Neural cell (in vitro differentiated cells): Measurements from ENCODE around the gene EYA4. TPM values are rescaled to one million over a fixed set of nuclear protein-coding genes. Genes with fewer than 3 reads are reported as not detected.

Experiments
- H2AFZ ChIP-seq: fragments of 200-600, 300-800 bp; sonication (generic), shearing (Covaris generic); 2 replicates; pipeline ENCODE4 v1.6.0; 2014; ENCODE audit warnings: low read depth, mild to moderate bottlenecking, antibody characterized with exemption, low read length, moderate library complexity
- H3F3A ChIP-seq: fragments of 200-600 bp; shearing (Covaris generic); 2 replicates; pipeline ENCODE4 v1.6.1; 2016; ENCODE audit warnings: mild to moderate bottlenecking, moderate library complexity, mixed read lengths, antibody characterized with exemption, low read length; ENCODE audit not compliant: insufficient read depth, poor library complexity, severe bottlenecking
- H3K27ac ChIP-seq: fragments of 200-600, 300-800 bp; sonication (generic), shearing (Covaris generic); 2 replicates; pipeline ENCODE4 v1.5.1; 2014; ENCODE audit warnings: mild to moderate bottlenecking, low read length, moderate library complexity
- H3K27me3 ChIP-seq: fragments of 300-800, 200-600 bp; sonication (generic), shearing (Covaris generic); 2 replicates; pipeline ENCODE4 v1.6.0; 2014; ENCODE audit warnings: mild to moderate bottlenecking, low read depth, low read length, moderate library complexity; ENCODE audit not compliant: insufficient read depth
- H3K36me3 ChIP-seq: fragments of 300-800, 200-600 bp; sonication (generic), shearing (Covaris generic); 2 replicates; pipeline ENCODE4 v1.5.1; 2014; ENCODE audit warnings: mild to moderate bottlenecking, antibody characterized with exemption, low read length, moderate library complexity; ENCODE audit not compliant: insufficient read depth
- H3K4me2 ChIP-seq: fragments of 300-800, 200-600 bp; sonication (generic), shearing (Covaris generic); 2 replicates; pipeline ENCODE4 v1.6.0; 2014; ENCODE audit warnings: mild to moderate bottlenecking, low read length
- H3K4me3 ChIP-seq: fragments of 300-800, 200-600 bp; sonication (generic), shearing (Covaris generic); 2 replicates; pipeline ENCODE4 v1.5.1; 2014; ENCODE audit warnings: mild to moderate bottlenecking, low read length, moderate library complexity
- H3K79me2 ChIP-seq: fragments of 200-600 bp; shearing (Covaris generic); replicated peaks from 2 replicates; pipeline ENCODE4 v1.6.0; 2014; ENCODE audit warnings: mild to moderate bottlenecking, low read length, moderate library complexity; ENCODE audit not compliant: insufficient read depth
- H3K9ac ChIP-seq: fragments of 300-800, 200-600 bp; sonication (generic), shearing (Covaris generic); 2 replicates; pipeline ENCODE4 v1.6.1; 2016; ENCODE audit warnings: mild to moderate bottlenecking, low read length, mixed read lengths
- H3K9me2 ChIP-seq: fragments of 200-600 bp; shearing (Covaris generic); 2 replicates; pipeline ENCODE4 v1.6.1; 2016; ENCODE audit warnings: mild to moderate bottlenecking, low read length, mixed read lengths; ENCODE audit not compliant: insufficient read depth
- H3K9me3 ChIP-seq: fragments of 200-600, 300-800 bp; sonication (generic), shearing (Covaris generic); 2 replicates; pipeline ENCODE4 v1.6.1; 2016; ENCODE audit warnings: mild to moderate bottlenecking, mixed run types, low read length, moderate library complexity, mixed read lengths
- H4K20me1 ChIP-seq: fragments of 200-600 bp; shearing (Covaris generic); 2 replicates; pipeline ENCODE4 v1.6.1; 2016; ENCODE audit warnings: mild to moderate bottlenecking, mixed run types; ENCODE audit not compliant: insufficient read depth
- EP300 ChIP-seq: fragments of 450-650 bp; conservative IDR thresholded peaks from 2 replicates; pipeline ENCODE4 v1.6.1; 2014; ENCODE audit warnings: antibody characterized with exemption, mild to moderate bottlenecking, moderate library complexity; ENCODE audit not compliant: poor library complexity, severe bottlenecking
- EZH2 ChIP-seq: fragments of 200-600, 300-800 bp; shearing (Covaris generic), sonication (generic); IDR thresholded peaks from 2 replicates; pipeline ENCODE4 v1.6.1; 2014; ENCODE audit warnings: antibody characterized with exemption, low read length, borderline replicate concordance, mild to moderate bottlenecking; ENCODE audit not compliant: insufficient read depth, poor library complexity, severe bottlenecking
- MXI1 ChIP-seq: fragments of 450-650 bp; conservative IDR thresholded peaks from 2 replicates; pipeline ENCODE4 v1.6.1; 2014; ENCODE audit warnings: antibody characterized with exemption, mild to moderate bottlenecking; ENCODE audit not compliant: poor library complexity, severe bottlenecking
- POLR2AphosphoS5 ChIP-seq: IDR thresholded peaks from 2 replicates; pipeline ENCODE4 v1.6.1; 2012
- RAD21 ChIP-seq: fragments of 450-650 bp; conservative IDR thresholded peaks from 2 replicates; pipeline ENCODE4 v1.6.1; 2014; ENCODE audit warnings: antibody characterized with exemption, mild to moderate bottlenecking, moderate library complexity
- SMC3 ChIP-seq: fragments of 450-650 bp; conservative IDR thresholded peaks from 2 replicates; pipeline ENCODE4 v1.6.1; 2014; ENCODE audit warnings: antibody characterized with exemption, mild to moderate bottlenecking, moderate library complexity; ENCODE audit not compliant: poor library complexity
- TAF1 ChIP-seq: IDR thresholded peaks from 2 replicates; pipeline ENCODE4 v1.6.1; 2012; ENCODE audit warnings: low read depth
- polyA plus RNA-seq: library from polyadenylated mRNA; depleted of rRNA; stranded (reverse); fragments of >200 nt; gene quantifications from 2 replicates; pipeline ENCODE4 v1.2.3, GENCODE V29; 2014
- TF ChIP-seq, protein P1 (sequence below): fragments of 450-650 bp; IDR thresholded peaks from 2 replicates; pipeline ENCODE4 v1.5.1; 2014; ENCODE audit warnings: antibody characterized with exemption, mild to moderate bottlenecking, moderate library complexity; ENCODE audit not compliant: poor library complexity, severe bottlenecking
- TF ChIP-seq, protein P2 (sequence below): IDR thresholded peaks from 2 replicates; pipeline ENCODE4 v1.6.1; 2012; ENCODE audit warnings: borderline replicate concordance

The EYA4 gene
- polyA plus RNA-seq, 1 donor from 2014 or later = 2.6 TPM

DNA sequence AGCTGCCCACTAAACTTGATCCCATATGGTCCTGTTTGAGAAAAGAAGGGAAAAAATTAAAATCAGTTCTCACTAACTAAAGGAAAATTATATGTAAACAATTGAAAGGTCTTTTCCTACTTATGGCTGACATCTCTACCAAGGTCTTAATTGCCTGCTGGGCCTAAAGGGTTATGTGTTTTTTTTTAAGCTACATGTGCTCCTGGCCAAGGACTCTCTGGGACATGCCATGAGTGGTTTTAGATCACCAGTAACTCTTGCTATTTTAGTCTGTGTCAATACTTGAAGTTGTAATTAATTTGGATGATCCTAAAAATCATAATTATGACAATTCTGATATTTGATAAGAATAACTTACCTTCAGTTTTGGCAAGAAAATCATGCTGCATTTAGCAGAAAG is 35.9 kb upstream of the EYA4 start:
- Histone ChIP-seq H3K79me2 (no peaks in the 10 kb centered on the region), H3K4me2 (no peak overlapping the region), H3K27ac (no peak overlapping the region)

DNA sequence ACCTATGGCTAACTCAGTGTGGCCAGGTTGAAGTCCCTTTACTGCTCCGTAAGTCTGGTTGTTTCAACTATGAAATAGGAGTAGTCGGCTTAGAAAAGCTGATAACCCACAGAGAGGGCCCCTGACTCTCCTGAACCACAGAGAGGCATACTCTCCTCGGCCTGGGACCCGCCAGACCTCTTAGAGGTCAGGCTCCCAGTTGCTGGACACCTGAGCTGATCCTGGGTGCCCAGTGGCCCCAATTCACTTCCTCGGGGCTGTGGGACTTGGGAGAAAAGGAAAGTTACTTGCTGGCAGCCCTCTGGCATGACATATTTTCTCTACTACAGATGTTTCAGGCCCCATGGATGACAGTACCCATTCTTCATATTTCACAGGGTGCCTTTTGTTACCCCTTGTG is 34.2 kb upstream of the EYA4 start:
- H3K9ac ChIP-seq = no peak overlapping the region
- no peak overlapping the region for H3K4me2 ChIP-seq
- no peak overlapping the region for H3K27ac ChIP-seq
- H3K36me3 ChIP-seq = no peaks in the 10 kb centered on the region
- no peaks in the 10 kb centered on the region for H3K79me2 ChIP-seq
- no peak overlapping the region for H2AFZ ChIP-seq
- no peaks in the 10 kb centered on the region for H3K9me3 ChIP-seq
- H3F3A ChIP-seq = no peaks in the 10 kb centered on the region
- H3K27me3 ChIP-seq = no peaks in the 10 kb centered on the region
- no peaks in the 10 kb centered on the region for H3K9me2 ChIP-seq
- TF ChIP-seq SMC3 (no peak), EP300 (no peak), EZH2 (no peak), RAD21 (no peak), POLR2AphosphoS5 (no peak), TAF1 (no peak), MXI1 (no peak)
- TF ChIP-seq, protein P1, sequence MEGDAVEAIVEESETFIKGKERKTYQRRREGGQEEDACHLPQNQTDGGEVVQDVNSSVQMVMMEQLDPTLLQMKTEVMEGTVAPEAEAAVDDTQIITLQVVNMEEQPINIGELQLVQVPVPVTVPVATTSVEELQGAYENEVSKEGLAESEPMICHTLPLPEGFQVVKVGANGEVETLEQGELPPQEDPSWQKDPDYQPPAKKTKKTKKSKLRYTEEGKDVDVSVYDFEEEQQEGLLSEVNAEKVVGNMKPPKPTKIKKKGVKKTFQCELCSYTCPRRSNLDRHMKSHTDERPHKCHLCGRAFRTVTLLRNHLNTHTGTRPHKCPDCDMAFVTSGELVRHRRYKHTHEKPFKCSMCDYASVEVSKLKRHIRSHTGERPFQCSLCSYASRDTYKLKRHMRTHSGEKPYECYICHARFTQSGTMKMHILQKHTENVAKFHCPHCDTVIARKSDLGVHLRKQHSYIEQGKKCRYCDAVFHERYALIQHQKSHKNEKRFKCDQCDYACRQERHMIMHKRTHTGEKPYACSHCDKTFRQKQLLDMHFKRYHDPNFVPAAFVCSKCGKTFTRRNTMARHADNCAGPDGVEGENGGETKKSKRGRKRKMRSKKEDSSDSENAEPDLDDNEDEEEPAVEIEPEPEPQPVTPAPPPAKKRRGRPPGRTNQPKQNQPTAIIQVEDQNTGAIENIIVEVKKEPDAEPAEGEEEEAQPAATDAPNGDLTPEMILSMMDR = no peak
- TF ChIP-seq, protein P2, sequence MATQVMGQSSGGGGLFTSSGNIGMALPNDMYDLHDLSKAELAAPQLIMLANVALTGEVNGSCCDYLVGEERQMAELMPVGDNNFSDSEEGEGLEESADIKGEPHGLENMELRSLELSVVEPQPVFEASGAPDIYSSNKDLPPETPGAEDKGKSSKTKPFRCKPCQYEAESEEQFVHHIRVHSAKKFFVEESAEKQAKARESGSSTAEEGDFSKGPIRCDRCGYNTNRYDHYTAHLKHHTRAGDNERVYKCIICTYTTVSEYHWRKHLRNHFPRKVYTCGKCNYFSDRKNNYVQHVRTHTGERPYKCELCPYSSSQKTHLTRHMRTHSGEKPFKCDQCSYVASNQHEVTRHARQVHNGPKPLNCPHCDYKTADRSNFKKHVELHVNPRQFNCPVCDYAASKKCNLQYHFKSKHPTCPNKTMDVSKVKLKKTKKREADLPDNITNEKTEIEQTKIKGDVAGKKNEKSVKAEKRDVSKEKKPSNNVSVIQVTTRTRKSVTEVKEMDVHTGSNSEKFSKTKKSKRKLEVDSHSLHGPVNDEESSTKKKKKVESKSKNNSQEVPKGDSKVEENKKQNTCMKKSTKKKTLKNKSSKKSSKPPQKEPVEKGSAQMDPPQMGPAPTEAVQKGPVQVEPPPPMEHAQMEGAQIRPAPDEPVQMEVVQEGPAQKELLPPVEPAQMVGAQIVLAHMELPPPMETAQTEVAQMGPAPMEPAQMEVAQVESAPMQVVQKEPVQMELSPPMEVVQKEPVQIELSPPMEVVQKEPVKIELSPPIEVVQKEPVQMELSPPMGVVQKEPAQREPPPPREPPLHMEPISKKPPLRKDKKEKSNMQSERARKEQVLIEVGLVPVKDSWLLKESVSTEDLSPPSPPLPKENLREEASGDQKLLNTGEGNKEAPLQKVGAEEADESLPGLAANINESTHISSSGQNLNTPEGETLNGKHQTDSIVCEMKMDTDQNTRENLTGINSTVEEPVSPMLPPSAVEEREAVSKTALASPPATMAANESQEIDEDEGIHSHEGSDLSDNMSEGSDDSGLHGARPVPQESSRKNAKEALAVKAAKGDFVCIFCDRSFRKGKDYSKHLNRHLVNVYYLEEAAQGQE = no peak
- no peak overlapping the region for H3K4me3 ChIP-seq
- no peaks in the 10 kb centered on the region for H4K20me1 ChIP-seq

More for the DNA sequence above, 35.9 kb upstream of the EYA4 start:
- Histone ChIP-seq H3F3A (no peaks in the 10 kb centered on the region), H3K9ac (no peak overlapping the region), H3K4me3 (no peak overlapping the region), H3K36me3 (no peaks in the 10 kb centered on the region), H3K9me2 (no peaks in the 10 kb centered on the region), H4K20me1 (no peaks in the 10 kb centered on the region), H3K9me3 (no peaks in the 10 kb centered on the region), H2AFZ (no peak overlapping the region), H3K27me3 (no peaks in the 10 kb centered on the region)
- TF ChIP-seq, protein P1 = no peak
- no peak for TF ChIP-seq SMC3
- no peak for TF ChIP-seq EZH2
- no peak for TF ChIP-seq RAD21
- TF ChIP-seq MXI1 = no peak
- TF ChIP-seq, protein P2 = no peak
- TF ChIP-seq TAF1 = no peak
- no peak for TF ChIP-seq EP300
- TF ChIP-seq POLR2AphosphoS5 = no peak
